HG03469 (cell line): Measurements from ENCODE around the gene POLR1D.

ENCODE experiments used
- ATAC-seq: cut with Tn5 transposase; IDR thresholded peaks from one replicate; pipeline ENCODE4 v1.9.1; 2021; ENCODE audit warnings: mild to moderate bottlenecking, moderate library complexity, moderate number of reproducible peaks; ENCODE audit not compliant: unreplicated experiment

POLR1D gene, protein sequence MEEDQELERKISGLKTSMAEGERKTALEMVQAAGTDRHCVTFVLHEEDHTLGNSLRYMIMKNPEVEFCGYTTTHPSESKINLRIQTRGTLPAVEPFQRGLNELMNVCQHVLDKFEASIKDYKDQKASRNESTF

DNA sequence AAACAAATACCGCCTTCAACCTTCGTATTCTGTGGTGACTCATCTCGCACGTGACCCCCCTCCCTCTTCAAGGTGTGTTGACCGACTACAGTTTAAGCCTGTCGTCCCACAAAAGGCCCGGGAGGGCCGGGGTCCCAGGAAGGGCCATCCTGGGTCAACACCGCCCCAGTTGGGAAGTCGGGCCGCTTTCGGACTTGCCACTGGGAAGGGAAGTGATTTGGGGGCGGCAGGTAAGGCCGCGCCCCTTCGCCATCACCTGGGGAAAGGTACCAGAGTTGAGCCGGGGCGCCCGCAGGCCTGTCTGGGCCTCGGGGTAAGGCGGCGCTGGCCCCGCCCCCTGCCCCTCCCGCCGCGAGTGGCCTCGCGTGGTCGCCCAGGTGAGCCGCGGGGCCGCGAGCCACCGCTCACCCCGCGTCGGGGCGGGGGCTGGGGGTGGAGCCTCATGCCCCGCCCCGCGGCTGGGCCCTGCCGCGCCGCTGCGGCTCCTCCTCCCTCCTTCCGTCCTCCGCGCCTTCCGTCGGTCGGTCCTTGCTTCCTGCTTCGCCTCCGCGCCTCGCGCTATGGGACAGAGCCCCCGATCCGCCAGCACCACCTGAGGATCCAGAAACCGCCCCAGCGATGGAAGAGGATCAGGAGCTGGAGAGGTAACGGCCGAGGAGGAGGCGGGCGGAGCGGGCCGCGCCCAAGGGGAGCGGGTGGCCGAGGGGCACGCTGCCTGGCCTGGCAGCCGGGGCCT lies at the start of gene POLR1D:
Gene POLR1D (plus strand): TSS at position 527 of the 736 bp plus-strand sequence. CDS start 92 bp downstream, at position 619.
- ATAC-seq, result peak; percentile 44

DNA sequence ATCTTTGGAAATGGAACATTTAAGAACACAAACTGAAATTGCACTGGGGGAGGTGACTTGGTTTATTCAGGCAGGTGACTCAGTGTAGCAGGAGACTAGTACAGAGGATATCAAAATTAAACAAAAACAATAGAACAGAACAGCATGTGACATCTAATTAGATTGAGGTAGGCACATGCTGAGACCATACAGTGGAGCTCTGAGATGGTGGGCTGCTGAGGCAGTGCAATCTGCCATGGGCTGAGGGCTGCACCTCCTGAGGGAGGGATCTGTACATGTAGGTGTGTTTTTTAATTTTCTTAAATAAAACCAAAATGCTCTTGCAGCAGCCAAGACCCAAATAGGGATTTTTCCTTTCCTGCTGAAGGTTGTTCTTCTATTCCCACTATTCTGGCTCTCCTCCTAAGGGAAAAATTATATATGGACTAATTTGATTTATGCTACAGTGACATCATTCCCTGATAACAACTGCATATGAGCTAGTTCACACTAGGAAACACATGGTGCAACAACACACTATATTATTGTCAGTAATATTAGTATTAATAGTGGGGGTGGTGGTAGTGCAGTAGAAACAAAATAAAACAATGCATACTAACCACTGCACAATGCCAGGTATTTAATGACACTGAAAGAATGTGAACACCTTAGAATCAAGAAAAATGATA lies 49.3 kb upstream of the POLR1D start:
- no peak for ATAC-seq

DNA sequence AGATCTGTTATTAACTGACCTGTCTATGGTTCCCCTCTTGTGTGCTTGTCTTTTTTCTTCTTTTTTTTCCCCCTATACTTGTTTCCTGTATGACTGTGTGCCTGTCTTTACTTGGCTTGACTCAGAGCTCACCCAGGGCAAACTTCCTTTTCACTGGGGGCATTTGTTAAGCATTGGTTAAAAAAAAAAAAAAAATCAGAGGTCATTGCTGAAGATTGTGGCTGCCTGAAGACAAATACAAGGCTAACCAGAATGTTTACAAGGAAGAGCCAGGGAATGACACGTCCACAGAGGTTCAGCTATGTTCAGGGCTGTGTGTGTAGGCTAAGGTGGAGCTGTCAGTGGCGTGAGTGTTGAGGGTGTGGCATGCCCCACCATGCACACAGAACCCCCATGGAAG lies 48.4 kb upstream of the POLR1D start:
- no peak for ATAC-seq

DNA sequence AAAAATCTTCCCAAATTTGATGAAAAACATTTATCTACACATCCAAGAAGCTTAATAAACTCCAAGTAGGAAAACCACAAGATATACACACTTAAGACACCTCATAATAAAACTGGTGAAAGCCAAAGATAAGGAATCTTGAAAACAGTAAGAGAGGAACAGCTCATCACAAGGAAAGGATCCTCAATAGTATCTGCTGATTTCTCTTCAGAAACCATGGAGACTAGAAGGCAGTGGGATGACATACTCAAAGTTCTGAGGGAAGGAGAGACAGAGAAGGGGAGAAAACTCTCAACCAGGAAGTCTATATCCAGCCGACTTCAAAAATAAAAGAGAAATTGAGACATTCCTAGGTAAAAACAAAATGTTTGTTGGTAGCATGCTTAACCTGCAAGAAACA lies 47.0 kb upstream of the POLR1D start:
- ATAC-seq, result no peak

DNA sequence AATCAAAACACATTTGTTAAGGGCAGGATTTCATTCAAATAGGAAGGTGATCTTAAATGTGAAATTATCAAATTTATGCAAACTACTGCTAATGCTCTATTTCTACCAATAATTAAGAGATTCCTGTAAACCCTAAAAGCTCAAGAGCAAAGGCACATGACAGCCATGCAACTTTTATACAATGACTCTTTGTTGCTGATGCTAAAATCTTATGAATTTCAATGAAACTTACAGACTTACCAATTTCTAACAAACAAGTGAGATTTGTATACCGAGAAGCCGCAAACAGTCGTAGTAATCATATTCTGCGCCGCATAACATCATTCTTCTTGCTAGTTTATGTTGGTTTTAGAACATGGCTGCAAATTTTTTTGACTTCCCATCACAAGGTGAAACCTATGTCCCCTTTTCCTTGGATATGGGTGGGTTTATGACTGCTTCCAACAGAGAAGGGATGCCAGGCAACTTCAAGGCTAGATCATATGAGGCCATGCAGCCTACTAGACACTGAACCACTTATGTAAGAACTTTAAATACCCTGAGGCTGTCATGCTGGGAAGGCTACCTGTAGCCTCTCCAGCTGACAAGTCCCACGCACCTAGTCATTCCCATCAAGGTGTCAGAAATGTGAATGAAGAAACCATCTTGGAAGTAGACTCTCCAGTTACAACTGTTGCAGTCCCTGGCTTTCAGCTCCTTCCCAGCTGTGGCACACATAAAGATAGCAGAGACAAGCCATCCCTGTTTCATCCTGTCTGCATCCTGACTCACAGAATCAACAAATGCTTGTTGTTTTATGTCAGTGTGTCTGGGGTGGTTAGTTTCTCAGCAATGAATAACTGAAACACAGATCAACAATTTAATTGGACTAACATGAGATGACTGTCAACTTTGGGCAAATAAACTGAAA lies 43.3 kb upstream of the POLR1D start:
- no peak for ATAC-seq

DNA sequence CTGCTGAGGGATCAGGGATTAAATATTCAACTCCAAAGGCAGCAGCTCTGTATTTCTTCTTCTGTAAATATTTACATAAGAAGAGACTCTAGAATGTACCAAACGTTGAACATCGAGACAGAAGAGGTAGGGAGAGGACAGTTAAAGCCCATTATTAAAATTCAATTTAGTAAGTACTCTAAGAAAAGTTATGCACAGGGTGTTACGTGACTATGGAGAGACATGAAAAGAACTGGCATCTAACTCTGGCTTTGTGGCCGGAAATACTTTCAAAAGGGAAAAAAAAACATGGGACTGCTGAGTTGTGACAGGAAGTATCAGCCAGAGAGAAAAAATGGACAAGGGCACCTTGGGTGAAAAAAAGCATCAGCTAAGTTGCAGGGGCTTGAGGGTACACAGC lies 38.0 kb upstream of the POLR1D start:
- ATAC-seq, result no peak

DNA sequence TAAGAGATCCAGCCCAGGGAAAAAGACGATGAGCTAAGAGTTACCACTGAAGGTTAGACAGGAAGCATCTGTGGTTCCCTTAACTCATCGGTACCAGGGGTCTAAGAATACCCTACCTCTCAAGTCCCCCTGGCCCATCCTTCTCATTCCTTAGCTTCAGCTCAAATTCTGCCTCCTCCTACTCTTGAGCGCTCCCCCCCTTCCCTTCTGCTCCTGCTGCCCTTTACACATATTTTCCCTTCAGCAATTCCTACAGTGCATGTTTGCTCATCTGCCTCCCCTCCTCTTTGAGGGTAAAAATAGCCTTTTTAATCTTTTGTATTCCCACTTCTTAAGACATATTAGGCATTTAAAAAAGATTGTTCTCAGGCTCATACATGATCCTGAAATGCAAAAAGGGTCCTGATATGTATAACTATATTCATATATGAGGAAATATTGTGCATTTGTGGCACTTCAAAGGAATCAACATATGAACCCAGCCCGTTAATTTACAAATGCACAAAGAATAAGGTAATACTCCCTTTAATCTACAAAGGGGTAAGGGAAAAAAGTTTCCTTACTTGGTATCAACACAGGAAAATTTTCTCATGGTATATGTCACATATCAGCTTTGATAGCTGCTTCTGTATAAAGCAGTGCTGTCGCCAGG lies 34.5 kb upstream of the POLR1D start:
- ATAC-seq, result no peak

DNA sequence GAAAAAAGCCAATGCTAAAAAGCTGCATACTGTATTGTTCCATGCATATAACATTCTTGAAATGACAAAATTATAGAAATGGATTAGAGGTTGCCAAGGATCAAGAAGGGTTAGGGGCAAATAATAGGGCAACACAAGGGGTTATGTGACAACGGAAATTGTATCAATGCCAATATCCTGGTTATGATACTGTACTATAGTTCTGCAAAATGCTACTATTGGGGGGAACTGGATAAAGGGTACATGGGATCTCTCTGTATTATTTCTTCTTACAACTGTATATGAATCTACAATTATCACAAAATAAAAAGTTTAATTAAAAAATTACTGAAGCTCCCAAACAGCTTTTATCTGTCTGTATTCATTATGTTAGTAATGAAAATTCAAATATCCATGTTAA lies 33.3 kb upstream of the POLR1D start:
- ATAC-seq, result no peak

DNA sequence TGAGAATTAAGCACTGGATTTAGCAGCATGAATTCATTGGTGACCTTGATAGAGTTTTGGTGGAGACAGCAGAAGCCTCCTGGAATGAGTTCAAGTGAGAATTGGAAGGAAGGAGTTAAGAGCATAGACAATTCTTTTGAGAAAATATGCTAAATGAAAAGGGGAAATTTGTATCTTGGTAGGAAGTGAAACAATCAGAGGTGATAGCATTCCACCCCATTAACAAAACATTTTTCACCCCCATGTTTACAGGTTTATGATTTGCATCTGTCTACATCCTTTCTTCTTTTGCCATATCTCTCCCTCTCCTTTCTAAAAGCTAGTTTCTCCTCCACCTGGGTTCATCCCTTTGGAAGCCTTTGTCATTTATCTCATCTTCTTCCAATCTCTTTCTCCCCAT lies 28.8 kb upstream of the POLR1D start:
- ATAC-seq, result no peak

DNA sequence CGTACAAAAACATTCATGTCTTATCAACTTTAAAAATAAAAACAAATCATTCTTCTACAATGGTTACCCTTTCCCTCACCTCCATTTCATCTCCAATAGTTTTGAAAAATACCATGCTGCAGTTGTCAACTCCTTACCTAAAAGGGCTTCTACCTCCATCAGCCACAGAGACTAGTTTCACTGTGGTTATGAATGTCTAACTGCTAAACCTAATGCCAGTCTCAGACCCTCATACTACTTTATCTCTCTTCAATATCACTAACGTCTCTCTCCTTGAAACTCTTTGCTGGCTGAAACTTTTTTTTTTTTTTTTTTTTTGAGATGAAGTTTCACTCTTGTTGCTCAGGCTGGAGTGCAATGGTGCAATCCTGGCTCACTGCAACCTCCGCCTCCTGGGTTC lies 28.4 kb upstream of the POLR1D start:
- ATAC-seq, result no peak

DNA sequence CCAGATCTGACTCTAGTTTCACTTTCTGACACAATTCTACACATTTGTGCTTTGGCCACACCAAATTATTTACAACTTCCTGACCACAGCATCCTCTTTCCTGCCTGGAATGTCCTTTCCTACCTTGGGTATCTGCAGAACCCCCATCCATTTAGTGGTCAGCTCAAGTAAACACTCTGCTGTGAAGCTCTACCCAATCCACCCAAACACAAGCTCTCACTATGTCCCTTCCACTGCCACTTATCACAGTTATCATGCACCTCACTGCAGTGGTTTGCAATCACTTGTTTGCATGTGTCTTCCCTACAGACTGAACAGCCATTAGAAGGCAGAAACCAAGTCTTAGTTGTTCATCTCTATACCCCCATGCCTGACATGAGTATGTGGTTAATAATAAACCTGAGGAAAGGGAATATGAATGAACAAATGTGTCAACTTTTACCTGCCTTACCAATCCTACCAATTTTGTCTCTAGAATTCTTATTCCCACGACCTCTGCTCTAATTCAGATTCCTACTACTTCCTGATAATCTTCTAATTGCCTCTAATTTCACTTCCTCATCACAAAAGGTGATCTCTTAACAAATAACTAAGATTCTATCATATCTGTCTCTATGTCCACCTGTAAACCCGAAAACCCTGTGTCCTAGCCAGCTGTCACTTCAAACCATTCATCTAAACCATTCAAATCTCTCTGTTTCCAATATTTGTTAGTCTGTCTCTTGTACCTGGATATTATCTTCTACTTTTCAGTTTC lies 26.5 kb upstream of the POLR1D start:
- ATAC-seq, result no peak

DNA sequence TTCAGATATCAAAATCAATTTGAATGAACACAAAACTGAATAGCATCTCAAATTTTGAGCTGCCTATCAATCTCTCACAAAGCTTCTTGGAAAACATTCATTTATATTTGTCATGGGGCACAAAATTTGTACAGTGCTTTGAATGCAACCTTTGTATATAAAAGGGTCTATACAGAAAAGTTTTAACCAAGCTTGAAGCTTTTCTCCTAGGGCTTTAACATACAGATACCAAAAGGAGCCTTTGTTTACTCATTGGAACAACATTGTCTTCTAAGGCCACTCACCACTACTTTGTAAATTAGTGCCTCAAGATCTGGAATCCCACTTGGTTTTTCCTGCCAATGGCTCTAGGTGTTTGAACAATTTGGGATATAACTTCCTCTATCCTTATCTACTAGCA lies 22.6 kb upstream of the POLR1D start:
- no peak for ATAC-seq

DNA sequence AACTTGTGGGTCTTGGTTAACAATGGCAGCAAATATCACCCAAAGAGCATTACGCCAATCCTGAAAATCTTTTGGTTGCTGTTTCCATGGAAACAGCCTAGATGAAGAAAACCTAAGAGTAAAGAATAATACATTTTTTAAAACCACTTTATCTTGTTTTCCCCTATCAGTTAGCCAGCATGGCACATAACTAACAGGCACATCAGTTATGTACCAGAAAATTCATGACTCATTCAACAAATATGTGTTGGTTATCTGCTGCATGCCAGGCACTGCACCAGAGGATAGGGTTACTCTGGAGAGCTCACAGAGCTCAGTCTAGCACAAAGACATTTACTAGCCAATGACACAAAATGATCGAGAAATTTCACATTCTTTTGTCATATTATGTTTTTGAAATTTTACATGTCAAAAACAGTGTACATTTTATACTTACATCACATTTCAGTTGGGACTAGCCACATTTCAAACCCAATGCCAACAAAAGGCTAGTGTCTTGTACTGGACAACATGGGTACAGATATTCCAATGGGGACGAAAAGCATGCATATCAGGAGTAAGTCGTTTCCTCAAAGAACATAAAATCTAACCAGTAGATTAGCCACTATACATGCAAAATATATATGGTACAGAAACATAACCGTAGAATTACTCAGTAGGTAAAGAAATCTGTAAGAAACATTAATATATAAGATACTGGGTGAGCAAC lies 21.7 kb upstream of the POLR1D start:
- ATAC-seq, result no peak

DNA sequence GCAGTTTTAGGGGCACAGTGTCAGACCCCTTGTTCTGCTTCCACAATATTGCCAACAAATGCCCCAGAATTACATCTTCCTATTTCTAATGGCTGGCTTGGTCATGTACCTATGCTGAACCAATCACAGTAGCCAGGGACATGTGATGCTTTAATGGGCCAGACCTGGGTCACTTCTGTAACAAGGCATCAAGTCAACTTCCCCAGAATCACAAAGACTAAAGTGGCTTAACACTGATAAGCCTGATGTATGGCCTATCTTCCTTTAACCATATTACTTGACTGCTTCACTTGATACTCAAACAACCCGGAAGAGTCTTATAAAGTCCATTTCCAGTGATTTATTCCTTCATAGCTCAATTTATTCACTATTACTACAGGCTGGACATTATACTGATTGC lies 21.0 kb upstream of the POLR1D start:
- ATAC-seq, result no peak

DNA sequence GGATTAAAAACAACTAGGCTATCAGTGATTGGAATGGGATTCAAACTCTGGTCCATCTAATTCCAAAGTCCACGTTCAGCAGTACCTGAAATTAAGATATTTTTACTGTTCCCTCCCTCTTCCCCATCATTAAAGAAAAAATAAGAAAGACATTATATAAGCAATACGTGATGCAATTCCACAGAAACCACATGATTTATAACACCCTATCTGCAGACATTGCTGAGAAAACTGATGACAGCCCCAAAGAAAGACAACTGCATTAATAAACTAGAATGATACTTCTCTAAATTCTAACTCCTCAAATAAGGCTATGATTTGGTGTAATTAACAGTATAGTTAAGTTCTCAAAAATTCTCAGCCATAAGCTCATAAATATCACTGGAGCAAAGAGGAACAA lies 20.5 kb upstream of the POLR1D start:
- no peak for ATAC-seq

DNA sequence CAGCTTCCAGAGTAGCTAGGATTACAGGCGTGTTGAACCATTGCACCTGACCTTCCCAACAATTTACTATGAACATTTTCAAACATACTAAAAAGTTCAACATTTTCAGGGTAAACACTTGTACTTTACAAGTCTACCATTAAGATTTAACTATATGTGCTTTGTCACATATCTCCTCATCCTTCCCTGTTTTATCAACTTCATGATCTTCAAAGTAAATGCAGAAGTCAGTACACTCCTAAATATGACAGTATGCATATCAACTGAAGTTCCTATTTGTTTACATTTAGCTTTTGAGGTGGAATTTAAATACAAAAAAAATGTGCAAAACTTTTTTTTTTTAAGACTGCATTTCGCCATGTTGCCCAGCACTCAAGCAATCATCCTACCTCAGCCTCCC lies 19.9 kb upstream of the POLR1D start:
- no peak for ATAC-seq

DNA sequence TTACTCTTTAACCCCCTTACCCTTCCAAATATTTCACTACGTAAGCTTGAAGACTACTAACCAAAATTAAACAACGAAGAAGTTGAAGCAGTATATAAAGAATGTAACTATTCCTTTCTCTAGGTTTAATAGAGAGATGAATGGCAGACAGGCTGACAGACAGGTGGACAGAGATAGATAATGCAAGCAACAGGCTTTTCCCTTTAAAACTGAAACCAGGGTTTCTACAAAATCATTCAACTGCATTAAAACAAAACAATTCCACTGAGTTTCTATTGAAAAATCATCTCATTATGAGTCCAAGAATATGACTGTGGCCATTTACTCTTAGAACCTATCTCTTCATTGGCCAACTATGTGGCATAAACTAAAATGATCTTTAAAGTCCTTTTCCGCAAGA lies 16.6 kb upstream of the POLR1D start:
- no peak for ATAC-seq

DNA sequence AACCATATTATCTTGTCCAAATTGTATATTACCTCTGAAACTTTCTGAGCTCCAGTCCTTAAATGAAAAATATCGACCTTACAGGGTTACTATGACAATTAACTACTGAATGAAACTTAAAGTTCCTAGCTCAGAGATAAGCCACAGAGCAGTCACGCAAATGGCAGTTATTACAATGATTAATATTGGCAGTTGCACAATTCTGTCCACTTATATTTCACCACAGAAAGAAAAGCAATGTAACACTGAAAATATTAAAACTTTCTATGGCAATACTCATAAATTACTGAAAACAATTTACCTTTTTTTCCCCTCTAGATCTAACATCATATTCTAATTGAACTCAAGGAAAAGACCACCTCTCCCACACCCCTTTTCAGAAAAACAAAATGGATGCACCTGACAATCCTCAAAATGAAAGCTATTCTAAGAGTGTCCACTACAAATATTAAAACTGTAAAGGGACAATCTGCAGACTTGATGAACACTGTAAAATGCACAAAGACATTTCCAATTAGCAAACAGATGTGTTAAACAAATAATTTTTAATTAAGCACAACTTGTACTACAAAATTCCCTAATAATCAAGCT lies 16.0 kb upstream of the POLR1D start:
- no peak for ATAC-seq

DNA sequence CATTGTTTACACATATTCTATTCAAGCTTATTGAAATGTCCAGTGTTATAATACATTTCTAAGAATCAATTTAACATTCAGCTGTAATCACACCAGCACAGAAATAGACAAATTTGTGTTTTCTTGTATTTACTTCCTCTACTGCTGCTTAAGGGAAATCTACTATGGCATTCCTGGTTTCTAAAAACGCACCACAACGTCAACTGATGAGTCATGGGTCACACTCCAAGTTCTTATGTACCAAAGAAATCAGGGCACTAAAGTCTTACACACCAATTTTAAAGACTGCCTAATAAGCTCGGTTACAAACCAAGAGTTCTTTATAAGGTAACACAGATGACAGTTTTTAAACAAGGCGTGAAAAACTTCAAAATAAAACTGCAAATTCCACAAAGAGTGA lies 14.6 kb upstream of the POLR1D start:
- no peak for ATAC-seq
